Gastrocnemius medialis (tissue), 4 donors: ENCODE results near the gene RNF220.

ENCODE experiments used
- POLR2A ChIP-seq, 2 donors: fragments of 450-650 bp; IDR thresholded peaks; one replicate each; pipeline ENCODE4 v1.6.1; 2017; ENCODE audit warnings: antibody characterized with exemption in 2 of 2, mild to moderate bottlenecking in 2 of 2, moderate library complexity in 2 of 2
- TF ChIP-seq, protein P1 (sequence below), 5 experiments: fragments of 450-650 bp in 3 of 5; fragments of 200-600 bp in 2 of 5; sonication (generic) in 2 of 5; IDR thresholded peaks in 4 of 5; conservative IDR thresholded peaks in 1 of 5; 1 replicate in 4 of 5; 2 replicates in 1 of 5; pipeline ENCODE4 v1.5.1; 2016 to 2019; ENCODE audit warnings: antibody characterized with exemption in 5 of 5, mild to moderate bottlenecking in 3 of 5, moderate library complexity in 3 of 5

DNA sequence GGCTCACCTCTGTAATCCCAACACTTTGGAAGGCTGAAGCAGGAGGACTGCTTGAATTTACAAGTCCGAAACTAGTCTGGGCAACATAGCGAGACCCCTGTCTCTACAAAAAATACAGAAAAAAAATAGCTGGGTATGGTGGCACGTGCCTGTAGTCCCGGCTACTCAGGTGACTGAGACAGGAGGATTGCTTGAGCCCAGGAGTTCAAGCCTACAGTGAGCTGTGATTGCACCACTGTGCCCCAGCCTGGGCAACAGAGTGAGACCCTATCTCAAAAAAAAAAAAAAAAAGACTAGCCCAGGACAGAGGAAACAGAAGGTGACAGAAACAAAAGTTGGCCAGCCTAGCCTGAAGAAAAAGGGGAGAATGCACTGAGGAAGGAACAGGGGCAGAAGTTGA, 290.6 kb downstream of the RNF220 start:
- TF ChIP-seq, protein P1, sequence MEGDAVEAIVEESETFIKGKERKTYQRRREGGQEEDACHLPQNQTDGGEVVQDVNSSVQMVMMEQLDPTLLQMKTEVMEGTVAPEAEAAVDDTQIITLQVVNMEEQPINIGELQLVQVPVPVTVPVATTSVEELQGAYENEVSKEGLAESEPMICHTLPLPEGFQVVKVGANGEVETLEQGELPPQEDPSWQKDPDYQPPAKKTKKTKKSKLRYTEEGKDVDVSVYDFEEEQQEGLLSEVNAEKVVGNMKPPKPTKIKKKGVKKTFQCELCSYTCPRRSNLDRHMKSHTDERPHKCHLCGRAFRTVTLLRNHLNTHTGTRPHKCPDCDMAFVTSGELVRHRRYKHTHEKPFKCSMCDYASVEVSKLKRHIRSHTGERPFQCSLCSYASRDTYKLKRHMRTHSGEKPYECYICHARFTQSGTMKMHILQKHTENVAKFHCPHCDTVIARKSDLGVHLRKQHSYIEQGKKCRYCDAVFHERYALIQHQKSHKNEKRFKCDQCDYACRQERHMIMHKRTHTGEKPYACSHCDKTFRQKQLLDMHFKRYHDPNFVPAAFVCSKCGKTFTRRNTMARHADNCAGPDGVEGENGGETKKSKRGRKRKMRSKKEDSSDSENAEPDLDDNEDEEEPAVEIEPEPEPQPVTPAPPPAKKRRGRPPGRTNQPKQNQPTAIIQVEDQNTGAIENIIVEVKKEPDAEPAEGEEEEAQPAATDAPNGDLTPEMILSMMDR (IDR thresholded peaks at IDR 0.05 in 4 of 5, conservative IDR thresholded peaks at IDR 0.05 in 1 of 5) = no peak
- no peak for TF ChIP-seq POLR2A (IDR thresholded peaks at IDR 0.05)
